Colonic mucosa (tissue), 4 donors: ENCODE results near the gene ALDH9A1. TPM values are rescaled to one million over a fixed set of nuclear protein-coding genes. Genes with fewer than 3 reads are reported as not detected.

ENCODE experiments used
- DNase-seq: peaks from one replicate; pipeline ENCODE4 v3.0.0-alpha.2; 2020
- H3K27ac ChIP-seq: fragments of 200-600 bp; one replicate; pipeline ENCODE4 v1.8.0; 2021
- H3K27me3 ChIP-seq: fragments of 200-600 bp; one replicate; pipeline ENCODE4 v1.8.0; 2021
- H3K36me3 ChIP-seq: fragments of 200-600 bp; one replicate; pipeline ENCODE4 v1.8.0; 2021
- H3K4me1 ChIP-seq: fragments of 200-600 bp; one replicate; pipeline ENCODE4 v1.8.0; 2021; ENCODE audit warnings: mild to moderate bottlenecking
- H3K4me3 ChIP-seq: fragments of 200-600 bp; one replicate; pipeline ENCODE4 v1.8.0; 2021
- H3K9ac ChIP-seq, 2 donors: one replicate each; pipeline ENCODE4 v1.7.0; 2013; ENCODE audit warnings: control low read depth in 2 of 2, low read depth in 2 of 2, low read length in 2 of 2
- H3K9me3 ChIP-seq: fragments of 200-600 bp; one replicate; pipeline ENCODE4 v1.8.0; 2021
- intact Hi-C: fragments of 100-400 bp; cut with DNase I; formaldehyde crosslinking; loops from one replicate; pipeline ENCODE4 v1.14.1; 2022
- total RNA-seq, 2 donors: library from RNA; stranded (reverse); fragmentation: NEBNext Ultra II Directional in 1 of 2; extraction: Animal tissue kit (Norgen Biotek cat#: 25700) in 1 of 2; gene quantifications; one replicate each; pipeline ENCODE4 v1.2.1, GENCODE V29; 2021
- TF ChIP-seq, protein P1 (sequence below): fragments of 200-600 bp; IDR thresholded peaks from one replicate; pipeline ENCODE4 v1.8.0; 2022; ENCODE audit warnings: antibody characterized with exemption, mild to moderate bottlenecking
- donor health status: healthy.
- donor health status: DM: no; HTN: no; CAD: no.
- donor health status: DM: no; HTN: no; CAD: no.

Gene ALDH9A1
- total RNA-seq, 2 donors from 2014 or later: 62.3 to 77.4 TPM

DNA sequence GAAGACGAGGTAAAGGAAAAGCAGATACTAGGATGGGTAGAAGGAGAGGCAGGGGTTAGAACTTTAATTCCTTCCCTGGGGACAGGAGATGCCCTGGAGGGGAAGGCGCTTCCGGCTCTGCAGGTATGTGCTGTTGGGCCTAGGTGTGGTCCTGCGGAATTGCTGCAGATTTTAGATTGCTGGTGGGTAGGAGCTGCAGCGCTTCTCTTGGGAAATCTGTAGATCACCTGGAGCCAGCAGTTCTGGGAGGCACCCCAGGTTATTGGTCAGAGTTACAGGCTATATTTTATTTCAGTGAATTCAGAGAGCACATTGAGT, 66.3 kb downstream of the ALDH9A1 start:
- Histone ChIP-seq H3K36me3 (no peaks in the 10 kb centered on the region), H3K4me3 (peak overlapping the region; percentile 62), H3K27ac (peak overlapping the region; percentile 88), H3K9ac (peak overlapping the region; percentile 80 to 98), H3K9me3 (no peaks in the 10 kb centered on the region), H3K27me3 (no peaks in the 10 kb centered on the region), H3K4me1 (peaks cover 8% of the 10 kb centered on the region)
- DNase-seq: peak; percentile 72
- intact Hi-C loops: loop anchor here (10.0 kb wide), 1 partner anchor 133 kb away; the partner anchor contains the start of gene TMCO1
- TF ChIP-seq, protein P1, sequence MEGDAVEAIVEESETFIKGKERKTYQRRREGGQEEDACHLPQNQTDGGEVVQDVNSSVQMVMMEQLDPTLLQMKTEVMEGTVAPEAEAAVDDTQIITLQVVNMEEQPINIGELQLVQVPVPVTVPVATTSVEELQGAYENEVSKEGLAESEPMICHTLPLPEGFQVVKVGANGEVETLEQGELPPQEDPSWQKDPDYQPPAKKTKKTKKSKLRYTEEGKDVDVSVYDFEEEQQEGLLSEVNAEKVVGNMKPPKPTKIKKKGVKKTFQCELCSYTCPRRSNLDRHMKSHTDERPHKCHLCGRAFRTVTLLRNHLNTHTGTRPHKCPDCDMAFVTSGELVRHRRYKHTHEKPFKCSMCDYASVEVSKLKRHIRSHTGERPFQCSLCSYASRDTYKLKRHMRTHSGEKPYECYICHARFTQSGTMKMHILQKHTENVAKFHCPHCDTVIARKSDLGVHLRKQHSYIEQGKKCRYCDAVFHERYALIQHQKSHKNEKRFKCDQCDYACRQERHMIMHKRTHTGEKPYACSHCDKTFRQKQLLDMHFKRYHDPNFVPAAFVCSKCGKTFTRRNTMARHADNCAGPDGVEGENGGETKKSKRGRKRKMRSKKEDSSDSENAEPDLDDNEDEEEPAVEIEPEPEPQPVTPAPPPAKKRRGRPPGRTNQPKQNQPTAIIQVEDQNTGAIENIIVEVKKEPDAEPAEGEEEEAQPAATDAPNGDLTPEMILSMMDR: no peak

DNA sequence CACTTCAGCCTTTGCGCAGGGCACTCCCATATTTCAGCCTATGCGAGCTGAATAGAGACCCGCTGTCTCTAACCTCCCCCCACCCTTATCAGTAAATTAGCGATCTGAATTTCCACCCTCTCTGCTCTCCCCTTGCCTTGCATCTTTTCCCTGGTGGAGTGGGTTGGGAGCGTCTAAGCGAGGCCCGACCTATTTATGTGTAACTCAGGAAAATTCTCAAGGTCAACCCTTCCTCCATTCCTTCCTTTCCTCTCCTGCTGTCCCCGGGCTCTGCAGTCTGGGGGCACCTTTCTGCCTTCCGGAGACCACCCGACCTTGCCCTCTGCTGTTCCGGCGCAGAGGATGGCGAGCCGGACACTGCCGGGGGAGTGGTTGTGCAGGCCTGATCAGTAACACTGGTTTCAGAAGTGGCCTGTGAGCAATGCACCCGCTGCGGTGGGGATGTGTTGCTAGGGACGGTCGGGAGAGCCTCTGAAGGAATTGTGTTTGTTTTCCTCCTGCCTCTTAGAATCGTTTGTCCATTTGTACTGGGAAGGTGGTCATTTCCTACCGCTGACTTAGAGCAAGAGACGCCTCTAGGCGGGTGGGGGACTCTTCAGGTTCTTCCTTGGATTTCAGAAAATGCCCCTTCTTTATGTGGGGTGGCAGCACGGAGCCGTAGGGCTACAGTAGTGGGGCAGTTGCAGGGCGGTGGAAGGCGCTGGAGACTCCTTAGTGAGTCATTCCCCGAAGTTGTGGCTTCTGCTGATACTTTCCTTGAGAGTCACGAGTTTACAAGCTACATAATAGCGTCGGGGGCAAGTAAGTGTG, 66.8 kb downstream of the ALDH9A1 start:
- H3K9me3 ChIP-seq: no peaks in the 10 kb centered on the region
- peaks cover 8% of the 10 kb centered on the region for H3K4me1 ChIP-seq
- intact Hi-C loops: loop anchor here (10.0 kb wide), 1 partner anchor 133 kb away; the partner anchor contains the start of gene TMCO1
- peak overlapping the region; percentile 62 for H3K4me3 ChIP-seq
- no peaks in the 10 kb centered on the region for H3K27me3 ChIP-seq
- H3K27ac ChIP-seq: peak overlapping the region; percentile 88
- DNase-seq: peak; percentile 64
- TF ChIP-seq, protein P1: no peak
- peak overlapping the region; percentile 80 to 98 for H3K9ac ChIP-seq
- no peaks in the 10 kb centered on the region for H3K36me3 ChIP-seq

DNA sequence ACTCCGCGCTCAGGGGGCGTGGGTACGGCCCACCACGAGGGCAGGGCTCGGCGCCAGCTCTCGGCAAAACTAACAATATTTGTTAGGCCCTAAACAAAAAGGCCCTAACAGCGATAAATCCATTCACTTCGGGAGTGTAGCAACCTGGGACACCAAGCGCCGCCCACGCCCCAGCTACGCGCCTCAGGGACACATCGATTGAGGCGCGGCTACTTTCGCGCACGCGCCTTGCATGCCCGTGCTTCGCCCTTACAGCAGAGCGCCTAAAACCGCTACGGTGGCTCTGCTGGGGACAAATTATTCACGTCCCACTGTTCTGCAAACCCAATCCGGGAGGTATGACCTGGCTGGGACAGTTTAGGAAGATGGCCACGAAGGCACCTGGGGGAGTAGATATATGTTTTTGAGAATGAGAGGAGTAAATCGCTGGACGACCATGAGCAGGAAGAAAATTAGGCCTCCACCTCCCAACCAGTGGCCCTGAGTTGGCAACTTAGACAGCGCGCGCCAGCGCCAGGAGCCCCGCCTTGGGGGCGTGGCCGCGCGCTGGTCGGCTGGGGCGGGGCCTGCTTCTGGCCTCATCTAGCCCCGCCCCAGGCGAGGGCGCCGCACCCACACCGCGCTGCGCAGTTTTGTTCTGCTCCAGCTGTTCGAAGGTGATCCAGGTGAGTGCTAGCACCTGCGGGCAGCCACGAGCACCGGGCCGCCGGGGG, 67.6 kb downstream of the ALDH9A1 start, which contains the start of gene MGST3:
Gene MGST3 (plus strand): TSS at position 606 of the 713 bp plus-strand sequence. CDS start 18,614 bp downstream, outside the sequence.
- intact Hi-C loops: loop anchor here (10.0 kb wide), 1 partner anchor 134 kb away; the partner anchor contains the start of gene TMCO1
- Histone ChIP-seq H3K4me3 (peak within 1 kb of the TSS; percentile 62), H3K9me3 (no peaks in the 10 kb centered on the region), H3K36me3 (no peaks in the 10 kb centered on the region), H3K4me1 (peaks cover 8% of the 10 kb centered on the region), H3K9ac (peak within 1 kb of the TSS; percentile 80 to 98), H3K27ac (peak within 1 kb of the TSS; percentile 88), H3K27me3 (no peaks in the 10 kb centered on the region)
- DNase-seq: peak; percentile 96
- TF ChIP-seq, protein P1: no peak

DNA sequence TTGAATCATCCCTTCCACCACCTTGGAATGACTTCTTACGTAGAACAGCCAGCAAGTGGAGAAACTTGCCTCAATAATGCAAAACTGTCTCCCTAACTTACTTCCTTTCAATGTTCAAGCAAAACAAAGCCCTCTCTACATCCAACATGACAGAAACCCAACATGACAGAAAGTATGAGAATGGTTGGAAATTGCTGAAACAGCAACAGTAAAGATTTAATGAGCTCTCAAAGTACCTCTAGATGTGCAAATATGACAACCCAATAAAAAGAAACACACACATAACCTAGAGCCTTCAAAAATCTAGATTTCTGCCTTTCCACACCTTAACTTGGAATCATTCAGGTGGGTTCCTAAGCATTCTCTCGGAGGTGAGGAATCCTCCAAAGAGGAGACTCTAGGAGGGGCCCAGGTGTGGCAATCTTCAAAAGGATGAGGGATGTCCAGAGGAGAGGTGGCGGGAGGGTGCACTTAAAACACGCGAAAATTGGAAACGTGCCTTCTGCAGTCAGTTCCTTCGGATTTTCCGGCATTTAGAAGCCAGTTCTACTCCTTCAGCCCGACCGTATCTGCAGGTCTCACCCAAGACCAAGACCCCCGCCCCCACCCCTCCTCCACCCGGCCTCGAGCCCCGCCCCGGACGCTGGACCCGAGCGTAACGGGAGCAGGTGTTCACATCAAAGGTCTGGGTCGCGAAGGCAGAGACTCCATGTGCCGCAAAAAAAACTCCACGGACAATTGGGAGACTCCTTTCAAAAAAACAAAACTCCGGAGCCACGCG, 68.3 kb downstream of the ALDH9A1 start:
- Histone ChIP-seq H3K27ac (peak overlapping the region; percentile 88), H3K4me3 (peak overlapping the region; percentile 62)
- DNase-seq: peak; percentile 28

More for the DNA sequence above, 68.3 kb downstream of the ALDH9A1 start:
- no peaks in the 10 kb centered on the region for H3K9me3 ChIP-seq
- H3K9ac ChIP-seq: peak overlapping the region; percentile 62 to 98
- intact Hi-C loops: loop anchor here (10.0 kb wide), 1 partner anchor 135 kb away; the partner anchor contains the start of gene TMCO1
- H3K4me1 ChIP-seq: peaks cover 8% of the 10 kb centered on the region
- no peaks in the 10 kb centered on the region for H3K36me3 ChIP-seq
- TF ChIP-seq, protein P1: no peak
- H3K27me3 ChIP-seq: no peaks in the 10 kb centered on the region
